ENCODE results near the gene SLC17A1. TPM values are rescaled to one million over a fixed set of nuclear protein-coding genes. Genes with fewer than 3 reads are reported as not detected.

SLC17A1 gene
- total RNA-seq: not detected
- not detected for polyA plus RNA-seq (2013, experiment 1 of 2)
- 0.29 TPM for polyA plus RNA-seq (2013, experiment 2 of 2)
- total RNA-seq: 0 to 0.50 (median 0) reads per million in 172 experiments

GRCh38 chr6:25831532-25832306, at the start of gene SLC17A1:
Gene SLC17A1 (minus strand): TSS chr6:25832052. CDS start chr6:25830557, 1,495 bp downstream.
- TF ChIP-seq CTCF (IDR thresholded peaks at IDR 0.05): no peak
- Histone ChIP-seq H3K4me3 (ENCODE audit: low read length) (no peak within 1 kb of the TSS), H3K36me3 (ENCODE audit: insufficient read depth, low read length) (no peaks in the 10 kb centered on the region), H3K27ac (ENCODE audit: low read depth in 1 of 2, low read length in 2 of 2) (no peak within 1 kb of the TSS), H3K9me3 (ENCODE audit: control insufficient read depth in 1 of 2, insufficient read depth in 1 of 2, low read length in 2 of 2) (no peaks in the 10 kb centered on the region), H3K27me3 (ENCODE audit: control insufficient read depth in 1 of 2, insufficient read depth in 2 of 2, low read length in 2 of 2) (peaks cover 0 to 21% of the 10 kb centered on the region in 2 experiments), H3K4me1 (ENCODE audit: insufficient read depth, low read length) (no peaks in the 10 kb centered on the region)
- ChIA-PET CTCF (no interaction called here), POLR2A (no interaction called here)
- Mint-ChIP-seq H3K4me3 (no peak within 1 kb of the TSS), H3K9me3 (no peaks in the 10 kb centered on the region), H3K27ac (no peak within 1 kb of the TSS), H3K4me1 (ENCODE audit: low read depth) (no peaks in the 10 kb centered on the region), H3K27me3 (peaks cover 20% of the 10 kb centered on the region), H3K36me3 (ENCODE audit: low read depth) (no peaks in the 10 kb centered on the region)
- DNase-seq (no peak), ATAC-seq (ENCODE audit: poor library complexity) (no peak)
- intact Hi-C loops (cut with DNase I, micrococcal nuclease): no loop called here

- Mint-ChIP-seq H3K4me3 (no peak overlapping the region), H3K27ac (no peak overlapping the region), H3K27me3 (peaks cover 5% of the 10 kb centered on the region), H3K36me3 (ENCODE audit: low read depth) (no peaks in the 10 kb centered on the region), H3K4me1 (ENCODE audit: low read depth) (peaks cover 5% of the 10 kb centered on the region), H3K9me3 (no peaks in the 10 kb centered on the region)
- TF ChIP-seq CTCF (IDR thresholded peaks at IDR 0.05): no peak
- intact Hi-C loops (cut with DNase I, micrococcal nuclease): loop anchor here (5.0 to 10.0 kb wide), 2 partner anchors 88 to 114 kb away; no protein-coding TSS in a partner anchor
- DNase-seq (no peak), ATAC-seq (ENCODE audit: poor library complexity) (no peak)
- H3K4me1 ChIP-seq (ENCODE audit: insufficient read depth, low read length): peaks cover 4% of the 10 kb centered on the region
- H3K27ac ChIP-seq (ENCODE audit: low read depth in 1 of 2, low read length in 2 of 2): no peak overlapping the region
- ChIA-PET POLR2A (interaction anchor here (2.3 kb wide), 1 partner anchor 16 kb away, joined by 12 read pairs; no protein-coding TSS in a partner anchor), CTCF (no interaction called here)
- no peak overlapping the region for H3K4me3 ChIP-seq (ENCODE audit: low read length)
- no peaks in the 10 kb centered on the region for H3K9me3 ChIP-seq (ENCODE audit: control insufficient read depth in 1 of 2, insufficient read depth in 1 of 2, low read length in 2 of 2)
- no peaks in the 10 kb centered on the region for H3K36me3 ChIP-seq (ENCODE audit: insufficient read depth, low read length)
- no peaks in the 10 kb centered on the region for H3K27me3 ChIP-seq (ENCODE audit: control insufficient read depth in 1 of 2, insufficient read depth in 2 of 2, low read length in 2 of 2)
Measured at GRCh38 chr6:25880601-25881000, 48.7 kb upstream of the SLC17A1 start.

- ChIA-PET CTCF (no interaction called here), POLR2A (no interaction called here)
- peaks cover 22% of the 10 kb centered on the region for H3K4me1 Mint-ChIP-seq (ENCODE audit: low read depth)
- no peak overlapping the region for H3K4me3 ChIP-seq (ENCODE audit: low read length)
- no peak overlapping the region for H3K27ac Mint-ChIP-seq
- no peak for TF ChIP-seq CTCF (IDR thresholded peaks at IDR 0.05)
- H3K4me3 Mint-ChIP-seq: no peak overlapping the region
- H3K9me3 Mint-ChIP-seq: no peaks in the 10 kb centered on the region
- no peak overlapping the region for H3K27ac ChIP-seq (ENCODE audit: low read depth in 1 of 2, low read length in 2 of 2)
- H3K27me3 ChIP-seq (ENCODE audit: control insufficient read depth in 1 of 2, insufficient read depth in 2 of 2, low read length in 2 of 2): no peaks in the 10 kb centered on the region
- ATAC-seq (ENCODE audit: poor library complexity): no peak
- no peak for DNase-seq
- no peaks in the 10 kb centered on the region for H3K9me3 ChIP-seq (ENCODE audit: control insufficient read depth in 1 of 2, insufficient read depth in 1 of 2, low read length in 2 of 2)
- intact Hi-C loops (cut with DNase I, micrococcal nuclease): no loop called here
- no peaks in the 10 kb centered on the region for H3K36me3 ChIP-seq (ENCODE audit: insufficient read depth, low read length)
- H3K4me1 ChIP-seq (ENCODE audit: insufficient read depth, low read length): peaks cover 17% of the 10 kb centered on the region
- no peaks in the 10 kb centered on the region for H3K36me3 Mint-ChIP-seq (ENCODE audit: low read depth)
- peaks cover 2% of the 10 kb centered on the region for H3K27me3 Mint-ChIP-seq
Measured at GRCh38 chr6:25878721-25879322, 47.0 kb upstream of the SLC17A1 start.
